GM12878 (cell line): ENCODE data around the gene TCEA2. TPM values are rescaled to one million over a fixed set of nuclear protein-coding genes. Genes with fewer than 3 reads are reported as not detected.

Source experiments
- ATAC-seq: fragments of 200-7000 bp; cut with Tn5 transposase; 3 replicates; pipeline ENCODE4 v1.9.1; 2020; ENCODE audit warnings: mild to moderate bottlenecking, moderate library complexity
- BruUV-seq: library from RNA; stranded (reverse); fragments of 400-500 nt; replicated peaks from 2 replicates; lab custom pipeline; 2021; lab: Mats Ljungman, UMichigan
- CTCF ChIA-PET: fragments of 300-600 bp; sonication (Branson Sonifier 250); formaldehyde crosslinking; extraction: SDS; loops from one replicate; lab custom pipeline; 2021; ENCODE audit warnings: inconsistent platforms; lab: Yijun Ruan, JAX
- POLR2A ChIA-PET: fragments of 350-600 bp; formaldehyde crosslinking; extraction: SDS; loops from one replicate; lab custom pipeline; 2021; ENCODE audit warnings: inconsistent platforms; lab: Charles Lee
- RAD21 ChIA-PET: fragments of 300-600 bp; sonication (Branson Sonifier 250); formaldehyde crosslinking; loops from one replicate; lab custom pipeline; 2023; ENCODE audit warnings: antibody characterized with exemption; ENCODE audit not compliant: unreplicated experiment; lab: Charles Lee
- SMC1A ChIA-PET: fragments of 300-600 bp; sonication (Branson Sonifier 250); formaldehyde crosslinking; loops from one replicate; lab custom pipeline; 2023; ENCODE audit not compliant: unreplicated experiment, uncharacterized antibody; lab: Charles Lee
- DNase-seq: peaks from one replicate; pipeline ENCODE4 v3.0.0-alpha.2; 2011; ENCODE audit warnings: low read depth, low spot score
- FAIRE-seq: peaks from 3 replicates; lab custom pipeline; 2011; peaks lifted over from hg19 to GRCh38; lab: Jason Lieb, UNC
- H2AFZ ChIP-seq: 2 replicates; pipeline ENCODE4 v1.6.0; 2011; ENCODE audit warnings: low read depth, low read length, control low read depth; ENCODE audit not compliant: control insufficient read depth
- H3K27ac ChIP-seq: 2 replicates; pipeline ENCODE4 v1.5.1; 2011; ENCODE audit warnings: control low read depth; ENCODE audit not compliant: control insufficient read depth, insufficient read depth
- H3K27me3 ChIP-seq, 2 experiments: replicated peaks in 1 of 2; 2 replicates each; pipeline versions ENCODE4 v1.6.0 to v1.6.1; 2011; ENCODE audit warnings: low read length in 1 of 2; ENCODE audit not compliant: control insufficient read depth in 2 of 2, insufficient read depth in 2 of 2
- H3K36me3 ChIP-seq, 2 experiments: 2 replicates each; pipeline ENCODE4 v1.5.1; 2011; ENCODE audit warnings: low read length in 1 of 2; ENCODE audit not compliant: control insufficient read depth in 2 of 2, insufficient read depth in 2 of 2
- H3K4me1 ChIP-seq: 2 replicates; pipeline ENCODE4 v1.6.1; 2011; ENCODE audit warnings: mild to moderate bottlenecking, low read length, moderate library complexity, mixed read lengths; ENCODE audit not compliant: control insufficient read depth, insufficient read depth
- H3K4me2 ChIP-seq: 2 replicates; pipeline ENCODE4 v1.6.0; 2011; ENCODE audit warnings: control low read depth; ENCODE audit not compliant: control insufficient read depth, insufficient read depth
- H3K4me3 ChIP-seq: fragments of 200-600 bp; sonication (generic); 2 replicates; pipeline ENCODE4 v1.5.1; 2016
- H3K79me2 ChIP-seq: 2 replicates; pipeline ENCODE4 v1.6.0; 2011; ENCODE audit warnings: low read length; ENCODE audit not compliant: control insufficient read depth, insufficient read depth
- H3K9ac ChIP-seq: 2 replicates; pipeline ENCODE4 v1.8.0; 2011; ENCODE audit warnings: low read length, control low read depth, mixed read lengths; ENCODE audit not compliant: control insufficient read depth, insufficient read depth
- H3K9me3 ChIP-seq: replicated peaks from 3 replicates; pipeline ENCODE4 v1.5.1; 2011; ENCODE audit warnings: mild to moderate bottlenecking, low read length; ENCODE audit not compliant: control insufficient read depth, insufficient read depth
- H4K20me1 ChIP-seq: 2 replicates; pipeline ENCODE4 v1.6.0; 2011; ENCODE audit not compliant: control insufficient read depth, insufficient read depth
- BACH1 ChIP-seq: fragments of 450-650 bp; IDR thresholded peaks from 2 replicates; pipeline ENCODE4 v1.6.1; 2017; ENCODE audit warnings: mild to moderate bottlenecking, borderline replicate concordance
- CBX5 ChIP-seq: sonication (generic); IDR thresholded peaks from 2 replicates; pipeline ENCODE4 v1.6.1; 2016; ENCODE audit warnings: low read depth, moderate library complexity, mild to moderate bottlenecking, inconsistent platforms
- CEBPZ ChIP-seq: fragments of 150-350 bp; IDR thresholded peaks from 2 replicates; pipeline ENCODE4 v1.6.1; 2016; ENCODE audit warnings: low read depth, low read length
- DPF2 ChIP-seq: fragments of 450-650 bp; IDR thresholded peaks from 2 replicates; pipeline ENCODE4 v1.6.1; 2017; ENCODE audit warnings: mild to moderate bottlenecking
- ETV6 ChIP-seq, 2 experiments: fragments of 450-650 bp in 1 of 2; IDR thresholded peaks in 1 of 2; conservative IDR thresholded peaks in 1 of 2; 2 replicates each; pipeline ENCODE4 v1.6.1; 2014; ENCODE audit warnings: antibody characterized with exemption in 1 of 2, borderline replicate concordance in 1 of 2, low read depth in 1 of 2, mild to moderate bottlenecking in 1 of 2, moderate library complexity in 1 of 2
- GATAD2B ChIP-seq: fragments of 450-650 bp; conservative IDR thresholded peaks from 2 replicates; pipeline ENCODE4 v1.6.1; 2017; ENCODE audit warnings: low read depth, mild to moderate bottlenecking, moderate library complexity
- IKZF1 ChIP-seq: fragments of 450-650 bp; conservative IDR thresholded peaks from 2 replicates; pipeline ENCODE4 v1.6.1; 2017; ENCODE audit warnings: antibody characterized with exemption, mild to moderate bottlenecking
- JUNB ChIP-seq: IDR thresholded peaks from 2 replicates; pipeline ENCODE4 v1.6.1; 2016; ENCODE audit warnings: antibody characterized with exemption, mild to moderate bottlenecking
- POLR2A ChIP-seq: IDR thresholded peaks from 2 replicates; pipeline ENCODE4 v1.6.1; 2011; ENCODE audit warnings: low read depth, mild to moderate bottlenecking, low read length
- SREBF2 ChIP-seq: IDR thresholded peaks from 2 replicates; pipeline ENCODE4 v1.6.1; 2012; ENCODE audit warnings: mild to moderate bottlenecking, low read length
- SUZ12 ChIP-seq: fragments of 200-600 bp; sonication (generic); IDR thresholded peaks from one replicate; pipeline ENCODE4 v1.6.1; 2018; ENCODE audit warnings: antibody characterized with exemption, mild to moderate bottlenecking; ENCODE audit not compliant: unreplicated experiment
- TCF3 ChIP-seq: IDR thresholded peaks from 2 replicates; pipeline ENCODE4 v1.6.1; 2012; ENCODE audit warnings: low read depth, mild to moderate bottlenecking, low read length, borderline replicate concordance; ENCODE audit not compliant: insufficient read depth
- USF1 ChIP-seq: IDR thresholded peaks from 2 replicates; pipeline ENCODE4 v1.6.1; 2011; ENCODE audit warnings: borderline replicate concordance, low read depth, mild to moderate bottlenecking, moderate library complexity, mixed read lengths, low read length; ENCODE audit not compliant: insufficient read depth; ENCODE audit errors: extremely low read length
- WGBS: methylation state at CpG from one replicate; pipeline ENCODE4 v1.1.6; 2016; ENCODE audit warnings: low lambda C conversion rate; ENCODE audit not compliant: insufficient replicate concordance, insufficient coverage; ENCODE audit errors: missing lambda C conversion rate; 5-methylcytosine and 5-hydroxymethylcytosine counted together
- in situ Hi-C: fragments of 300-500 bp; cut with MboI; formaldehyde crosslinking; loops from 9 replicates; pipeline ENCODE4 v1.14.3; 2018; ENCODE audit warnings: mixed read lengths
- intact Hi-C: fragments of 100-400 bp; cut with micrococcal nuclease; formaldehyde crosslinking; loops from one replicate; pipeline ENCODE4 v1.14.2; 2022; ENCODE audit not compliant: unreplicated experiment
- polyA plus RNA-seq, 11 experiments: library from polyadenylated mRNA; depleted of rRNA in 4 of 11; unstranded in 6 of 11; stranded (reverse) in 5 of 11; fragments of >200 nt; fragmentation: Nextera tagmentation in 4 of 11; fragmentation: Illumina TruSeq in 1 of 11; extraction: Ambion mirVana in 4 of 11; extraction: Trizol in 1 of 11; gene quantifications; 1 replicate in 1 of 11; 2 replicates in 10 of 11; pipeline versions ENCODE4 v1.2.1 to v1.2.3, GENCODE V29; 2011 to 2016; ENCODE audit warnings: inconsistent platforms in 2 of 11, missing spikeins in 2 of 11, low read depth in 1 of 11
- total RNA-seq, 4 experiments: library from RNA; depleted of rRNA in 3 of 4; stranded (reverse); fragments of >200 nt in 3 of 4; fragmentation: Illumina TruSeq in 1 of 4; extraction: Trizol in 1 of 4; gene quantifications; 2 replicates each; pipeline versions ENCODE4 v1.2.1 to v1.2.3, GENCODE V29; 2013 to 2021

Gene TCEA2
- total and polyA plus RNA-seq, 10 of the 15 experiments (the other 5 are each of a cell fraction or from before 2014, with no cell fraction given), result 3.4 to 42.5 (median 13.3) TPM

DNA sequence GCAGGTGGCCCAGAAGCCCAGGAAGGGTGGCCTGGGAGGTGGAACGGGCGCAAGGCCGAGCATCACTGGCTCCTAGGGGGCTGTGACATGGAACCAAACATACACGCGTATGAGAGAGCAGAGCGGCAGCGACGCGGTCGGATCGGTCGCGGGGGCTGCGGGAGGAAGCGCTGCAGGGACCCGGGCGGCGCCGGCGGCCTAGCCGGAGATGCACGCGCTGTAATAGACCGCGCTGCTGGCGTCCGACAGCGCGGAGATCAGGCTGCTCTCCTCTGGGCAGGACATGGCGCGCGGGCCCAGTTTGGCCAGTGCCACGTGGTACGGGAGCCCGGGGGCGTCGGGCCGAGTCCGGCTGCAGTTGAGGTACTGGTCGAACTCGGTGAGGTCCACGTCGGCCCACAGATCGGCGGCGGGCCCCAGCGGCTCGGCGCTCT is 15.0 kb upstream of the TCEA2 start:
- BruUV-seq, result no TSS peak
- no peak overlapping the region for H3K27ac ChIP-seq
- ChIA-PET CTCF (interaction anchor here (1.1 kb wide), 1 partner anchor 11 kb away, joined by 3 read pairs; no protein-coding TSS in a partner anchor), POLR2A (no interaction called here), RAD21 (no interaction called here), SMC1A (interaction anchor here (1.6 kb wide), 1 partner anchor 11 kb away, joined by 3 read pairs; the partner anchor contains the start of gene C20orf204)
- no peak overlapping the region for H2AFZ ChIP-seq
- H3K79me2 ChIP-seq, result no peaks in the 10 kb centered on the region
- no peaks in the 10 kb centered on the region for H3K36me3 ChIP-seq
- H3K4me3 ChIP-seq, result no peak overlapping the region
- no peak overlapping the region for H3K9ac ChIP-seq
- H3K27me3 ChIP-seq, result peaks cover 4 to 14% of the 10 kb centered on the region in 2 experiments; a peak in 3 of 4 replicates
- H3K9me3 ChIP-seq, result no peaks in the 10 kb centered on the region
- in situ Hi-C loops (no loop called here), intact Hi-C loops (no loop called here)
- DNase-seq, result no peak
- H3K4me2 ChIP-seq, result 0 out of 2 replicates have a peak overlapping the region, but pooled peaks have one; percentile 9
- no peak for FAIRE-seq
- 65% methylated on average over 49 of the region's 49 CpGs for WGBS
- TF ChIP-seq JUNB, result no peak
- TF ChIP-seq TCF3, result no peak
- TF ChIP-seq POLR2A, result 0 out of 2 replicates have a peak, but pooled peaks have one; percentile 29
- H3K4me1 ChIP-seq, result no peaks in the 10 kb centered on the region
- no peaks in the 10 kb centered on the region for H4K20me1 ChIP-seq
- peak; percentile 7 for ATAC-seq

DNA sequence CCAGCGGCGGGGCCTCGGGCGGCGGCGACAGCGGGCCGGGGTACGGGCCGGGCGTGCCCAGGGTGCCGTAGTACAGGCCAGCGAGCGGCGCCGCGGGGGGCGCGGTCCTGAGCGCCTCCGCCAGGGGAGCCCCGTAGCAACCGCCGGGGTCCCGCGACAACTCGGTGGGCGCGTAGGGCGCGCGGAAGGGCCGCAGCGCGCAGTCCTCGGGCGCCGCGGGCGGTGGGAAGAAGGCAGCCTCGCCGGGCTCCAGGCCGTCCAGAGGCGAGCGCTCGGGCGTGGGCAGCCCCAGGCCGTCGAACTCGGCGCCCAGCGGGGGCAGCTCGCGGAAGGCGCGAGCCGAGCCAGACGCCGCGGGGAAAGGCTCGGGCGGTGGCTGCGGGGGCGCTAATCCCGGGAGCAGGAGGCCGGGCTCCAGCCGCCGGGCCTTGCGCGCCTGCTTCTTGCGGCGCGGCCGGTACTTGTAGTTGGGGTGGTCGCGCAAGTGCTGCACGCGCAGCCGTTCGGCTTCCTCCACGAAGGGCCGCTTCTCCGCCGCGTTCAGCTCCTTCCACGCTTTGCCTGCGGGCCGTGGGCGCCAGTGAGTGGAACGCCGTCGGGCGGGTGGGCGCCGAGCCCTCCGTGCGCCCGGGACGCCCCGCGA is 14.5 kb upstream of the TCEA2 start:
- H3K9ac ChIP-seq, result no peak overlapping the region
- ChIA-PET CTCF (no interaction called here), POLR2A (no interaction called here), SMC1A (no interaction called here), RAD21 (no interaction called here)
- peak; percentile 17 for ATAC-seq
- TF ChIP-seq GATAD2B (peak; percentile 75; the same call in 1 of the 2 replicates), CEBPZ (no peak), IKZF1 (peak; percentile 68), SUZ12 (peak; percentile 78), SREBF2 (no peak), ETV6 (conservative IDR thresholded peaks at IDR 0.05 in 1 of 2, IDR thresholded peaks at IDR 0.05 in 1 of 2; ENCODE audit: borderline replicate concordance in 1 of 2, low read depth in 1 of 2) (no peak), BACH1 (0 out of 2 replicates have a peak, but pooled peaks have one; percentile 8), CBX5 (no peak), USF1 (no peak), DPF2 (0 out of 2 replicates have a peak, but pooled peaks have one; percentile 45)
- H3K4me3 ChIP-seq, result no peak overlapping the region
- no peaks in the 10 kb centered on the region for H3K4me1 ChIP-seq
- no peak overlapping the region for H3K27ac ChIP-seq
- H4K20me1 ChIP-seq, result no peaks in the 10 kb centered on the region
- no TSS peak for BruUV-seq
- 0 out of 2 replicates have a peak overlapping the region, but pooled peaks have one; percentile 9 for H3K4me2 ChIP-seq
- intact Hi-C loops, result no loop called here
- H3K9me3 ChIP-seq, result no peaks in the 10 kb centered on the region
- in situ Hi-C loops, result no loop called here
- no peak for DNase-seq
- no peak overlapping the region for H2AFZ ChIP-seq
- H3K79me2 ChIP-seq, result no peaks in the 10 kb centered on the region
- 85% methylated on average over 60 of the region's 101 CpGs for WGBS
- H3K36me3 ChIP-seq, result no peaks in the 10 kb centered on the region
- peaks cover 4 to 14% of the 10 kb centered on the region in 2 experiments; a peak in 3 of 4 replicates for H3K27me3 ChIP-seq
- FAIRE-seq, result no peak
